Tibial artery (tissue), 4 donors: ENCODE measurements around the gene ABL1.

Experiments
- DNase-seq, 2 donors: peaks; one replicate each; pipeline ENCODE4 v3.0.0-alpha.2; 2019
- H3K27ac ChIP-seq, 2 donors: fragments of 200-600 bp; sonication (generic) in 1 of 2; 1 replicate in 1 of 2; 2 replicates in 1 of 2; pipeline ENCODE4 v1.5.1; 2018 to 2019; ENCODE audit warnings: mild to moderate bottlenecking in 1 of 2
- H3K27me3 ChIP-seq, 2 donors: fragments of 200-600 bp; sonication (generic) in 1 of 2; one replicate each; pipeline versions ENCODE4 v1.5.1 to v1.6.0; 2016 to 2019
- H3K36me3 ChIP-seq, 3 donors: fragments of 200-600 bp; sonication (generic) in 2 of 3; one replicate each; pipeline ENCODE4 v1.5.1; 2016 to 2019; ENCODE audit warnings: mild to moderate bottlenecking in 2 of 3
- H3K4me1 ChIP-seq, 4 donors: fragments of 200-600 bp; sonication (generic) in 2 of 4; 1 replicate in 3 of 4; 2 replicates in 1 of 4; pipeline ENCODE4 v1.5.1; 2016 to 2019
- H3K4me3 ChIP-seq, 2 donors: fragments of 200-600 bp; sonication (generic) in 1 of 2; 1 replicate in 1 of 2; 2 replicates in 1 of 2; pipeline ENCODE4 v1.5.1; 2018 to 2019; ENCODE audit warnings: mild to moderate bottlenecking in 2 of 2
- H3K9me3 ChIP-seq, 3 donors: fragments of 200-600 bp; sonication (generic) in 1 of 3; one replicate each; pipeline ENCODE4 v1.5.1; 2016 to 2019
- intact Hi-C: fragments of 100-400 bp; cut with DNase I; formaldehyde crosslinking; loops from one replicate; pipeline ENCODE4 v1.15.0; 2023; ENCODE audit warnings: low total_unique reads
- TF ChIP-seq, protein P1 (sequence below), 2 experiments: fragments of 200-600 bp in 1 of 2; fragments of 450-650 bp in 1 of 2; IDR thresholded peaks; one replicate each; pipeline ENCODE4 v1.5.1; 2017 to 2019; ENCODE audit warnings: antibody characterized with exemption in 2 of 2, mild to moderate bottlenecking in 1 of 2, moderate library complexity in 1 of 2

The ABL1 gene

DNA sequence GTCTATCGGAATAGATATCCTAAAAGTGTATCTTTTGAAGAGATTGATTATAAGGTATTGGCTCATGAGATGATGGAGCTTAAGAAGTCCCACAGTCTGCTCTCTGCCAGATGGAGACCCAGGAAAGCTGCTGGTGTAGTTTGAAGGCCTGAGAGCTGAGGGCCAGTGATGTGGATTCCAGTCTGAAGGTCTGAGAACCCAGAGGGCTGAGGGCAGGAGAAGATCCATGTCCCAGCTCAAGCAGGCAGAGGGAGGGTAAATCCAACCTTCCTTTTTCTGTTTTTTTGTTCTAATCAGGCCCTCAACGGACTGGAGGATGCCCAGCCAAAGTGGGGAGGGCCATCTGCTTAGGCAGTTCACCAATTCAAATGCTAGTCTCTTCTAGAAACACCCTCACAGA is 11.0 kb upstream of the ABL1 start:
- intact Hi-C loops = no loop called here

DNA sequence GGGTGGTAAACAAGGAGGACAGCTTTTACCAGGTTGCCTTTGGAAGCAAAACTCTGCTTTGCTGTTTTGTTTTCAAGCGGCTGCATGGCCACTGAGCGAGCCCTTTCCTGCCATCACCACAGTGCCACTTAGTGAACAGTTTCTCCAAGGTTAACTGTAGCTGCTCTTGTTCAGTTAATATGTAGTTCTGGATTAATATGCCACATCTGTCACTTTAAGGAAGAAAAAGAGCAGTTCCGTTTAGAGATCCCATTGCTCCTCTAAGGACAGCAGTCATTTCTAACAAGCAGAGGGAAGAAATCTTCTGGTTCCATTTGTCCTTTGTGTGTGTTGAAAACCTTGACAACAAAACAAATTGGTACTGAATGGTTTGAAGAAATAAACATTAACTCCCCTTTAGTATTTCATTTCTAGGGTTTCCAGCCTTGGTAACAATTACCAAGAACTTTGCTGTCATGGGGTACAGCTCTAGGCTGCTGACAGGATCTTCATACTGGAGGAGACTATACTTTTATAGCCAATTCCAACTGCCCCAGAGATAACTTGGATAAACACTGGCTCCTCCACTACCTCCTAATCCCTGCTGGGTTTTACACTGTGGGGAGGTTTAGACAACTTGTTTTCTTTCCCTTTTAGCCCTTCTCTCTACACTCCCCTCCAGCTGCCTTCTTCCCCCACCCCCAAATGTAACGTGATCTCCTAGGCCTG is 10.3 kb upstream of the ABL1 start:
- Histone ChIP-seq H3K4me1 (peaks cover 0 to 38% (median 18%) of the 10 kb centered on the region in 4 donors), H3K4me3 (peak overlapping the region in 1 of 2 donors; percentile 19), H3K27me3 (no peaks in the 10 kb centered on the region), H3K27ac (peak overlapping the region; percentile 72 to 80), H3K36me3 (no peaks in the 10 kb centered on the region), H3K9me3 (no peaks in the 10 kb centered on the region)
- intact Hi-C loops = no loop called here
- TF ChIP-seq, protein P1, sequence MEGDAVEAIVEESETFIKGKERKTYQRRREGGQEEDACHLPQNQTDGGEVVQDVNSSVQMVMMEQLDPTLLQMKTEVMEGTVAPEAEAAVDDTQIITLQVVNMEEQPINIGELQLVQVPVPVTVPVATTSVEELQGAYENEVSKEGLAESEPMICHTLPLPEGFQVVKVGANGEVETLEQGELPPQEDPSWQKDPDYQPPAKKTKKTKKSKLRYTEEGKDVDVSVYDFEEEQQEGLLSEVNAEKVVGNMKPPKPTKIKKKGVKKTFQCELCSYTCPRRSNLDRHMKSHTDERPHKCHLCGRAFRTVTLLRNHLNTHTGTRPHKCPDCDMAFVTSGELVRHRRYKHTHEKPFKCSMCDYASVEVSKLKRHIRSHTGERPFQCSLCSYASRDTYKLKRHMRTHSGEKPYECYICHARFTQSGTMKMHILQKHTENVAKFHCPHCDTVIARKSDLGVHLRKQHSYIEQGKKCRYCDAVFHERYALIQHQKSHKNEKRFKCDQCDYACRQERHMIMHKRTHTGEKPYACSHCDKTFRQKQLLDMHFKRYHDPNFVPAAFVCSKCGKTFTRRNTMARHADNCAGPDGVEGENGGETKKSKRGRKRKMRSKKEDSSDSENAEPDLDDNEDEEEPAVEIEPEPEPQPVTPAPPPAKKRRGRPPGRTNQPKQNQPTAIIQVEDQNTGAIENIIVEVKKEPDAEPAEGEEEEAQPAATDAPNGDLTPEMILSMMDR (IDR thresholded peaks at IDR 0.05) = no peak
- DNase-seq = no peak

More for the DNA sequence above, 11.0 kb upstream of the ABL1 start:
- H3K9me3 ChIP-seq = no peaks in the 10 kb centered on the region
- no peak overlapping the region for H3K4me3 ChIP-seq
- peaks cover 0 to 38% (median 18%) of the 10 kb centered on the region in 4 donors for H3K4me1 ChIP-seq
- H3K36me3 ChIP-seq = no peaks in the 10 kb centered on the region
- TF ChIP-seq, protein P1 (IDR thresholded peaks at IDR 0.05) = no peak
- DNase-seq = no peak
- peak overlapping the region; percentile 72 to 80 for H3K27ac ChIP-seq
- H3K27me3 ChIP-seq = no peaks in the 10 kb centered on the region

DNA sequence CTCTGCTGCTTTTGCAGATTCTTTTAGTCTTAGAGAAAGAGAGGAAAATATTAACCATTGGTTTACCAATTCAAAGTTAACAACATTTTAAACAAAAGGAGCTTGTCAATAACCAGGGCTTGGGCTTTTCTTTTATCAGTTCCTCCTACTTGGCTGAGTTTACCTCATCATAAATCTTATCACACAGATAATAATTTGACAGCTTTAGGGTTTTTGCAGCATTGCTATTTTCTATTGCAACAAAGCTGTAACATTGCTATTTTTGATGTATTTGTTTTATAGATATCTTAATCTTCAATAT is 9.8 kb upstream of the ABL1 start:
- Histone ChIP-seq H3K27me3 (no peaks in the 10 kb centered on the region), H3K36me3 (no peaks in the 10 kb centered on the region), H3K4me3 (no peak overlapping the region), H3K27ac (peak overlapping the region; percentile 72 to 80), H3K9me3 (no peaks in the 10 kb centered on the region), H3K4me1 (peaks cover 0 to 42% (median 18%) of the 10 kb centered on the region in 4 donors)
- intact Hi-C loops = no loop called here
- no peak for DNase-seq
- TF ChIP-seq, protein P1 (IDR thresholded peaks at IDR 0.05) = no peak

DNA sequence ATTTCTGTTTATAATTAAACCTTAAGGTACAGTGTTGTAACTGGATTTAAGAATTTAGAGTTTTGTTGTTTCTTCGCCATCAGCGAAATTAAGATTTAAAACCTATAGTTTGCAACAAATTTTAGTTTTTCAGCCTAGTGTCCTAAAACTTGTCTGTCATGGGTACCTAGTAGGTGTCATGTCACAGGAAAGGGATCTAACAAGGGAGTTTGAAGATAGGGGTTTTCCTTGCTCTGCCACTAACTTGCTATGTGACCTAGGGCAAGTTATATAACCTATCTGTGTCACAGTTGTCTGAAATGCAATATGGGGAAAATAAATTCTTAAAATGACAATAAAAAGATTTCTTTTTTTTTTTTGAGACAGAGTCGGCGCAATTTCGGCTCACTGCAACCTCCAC is 9.2 kb upstream of the ABL1 start:
- H3K9me3 ChIP-seq = no peaks in the 10 kb centered on the region
- H3K27ac ChIP-seq = peak overlapping the region; percentile 72 to 80
- H3K4me3 ChIP-seq = no peak overlapping the region
- no peak for DNase-seq
- H3K27me3 ChIP-seq = no peaks in the 10 kb centered on the region
- TF ChIP-seq, protein P1 (IDR thresholded peaks at IDR 0.05) = no peak
- intact Hi-C loops = no loop called here
- no peaks in the 10 kb centered on the region for H3K36me3 ChIP-seq
- H3K4me1 ChIP-seq = peaks cover 0 to 46% (median 19%) of the 10 kb centered on the region in 4 donors

DNA sequence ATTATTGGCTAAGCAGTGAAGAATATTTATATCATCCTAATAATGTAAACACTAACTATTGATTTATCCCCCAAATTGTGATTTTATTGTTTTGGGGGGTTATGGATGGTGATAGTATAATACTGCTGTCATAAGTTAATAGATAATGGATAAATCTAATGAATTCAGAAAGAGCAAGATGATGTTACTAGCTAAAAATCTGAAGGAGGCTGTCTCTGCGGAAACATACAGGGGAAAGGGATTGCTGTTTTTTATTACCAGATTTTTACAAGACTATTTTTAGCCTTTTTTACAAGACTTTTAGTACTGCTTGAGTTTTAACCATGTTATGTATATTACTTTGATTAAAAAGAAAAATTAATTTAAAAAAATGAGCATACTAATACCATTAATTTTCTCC is 5.3 kb upstream of the ABL1 start:
- Histone ChIP-seq H3K27ac (no peak overlapping the region), H3K27me3 (no peaks in the 10 kb centered on the region), H3K4me1 (peaks cover 0 to 47% (median 29%) of the 10 kb centered on the region in 4 donors), H3K36me3 (no peaks in the 10 kb centered on the region), H3K4me3 (no peak overlapping the region), H3K9me3 (no peaks in the 10 kb centered on the region)
- no peak for DNase-seq
- intact Hi-C loops = loop anchor here (5.0 kb wide), 1 partner anchor 47 kb away; no protein-coding TSS in a partner anchor
- TF ChIP-seq, protein P1 (IDR thresholded peaks at IDR 0.05) = no peak
